Fibroblast of pulmonary artery (primary cell): ENCODE measurements around the gene ADAMTS13.
"Not testable (repeated sequence)": the region's sequence is repeated elsewhere in the genome, so short reads cannot be mapped to it uniquely, and the experiment has no call there.

ENCODE experiments used
- DNase-seq: peaks from one replicate; pipeline ENCODE4 v3.0.0-alpha.2; 2010; ENCODE audit warnings: low read depth
- H3K4me3 ChIP-seq: replicated peaks from 2 replicates; pipeline ENCODE4 v1.5.1; 2011; ENCODE audit warnings: low read depth, mild to moderate bottlenecking, control low read depth, low read length, moderate library complexity
- CTCF ChIP-seq: IDR thresholded peaks from 2 replicates; pipeline ENCODE4 v1.5.1; 2011; ENCODE audit warnings: mild to moderate bottlenecking, control low read depth, low read length, inconsistent platforms; ENCODE audit errors: missing control alignments

Gene ADAMTS13

GRCh38 chr9:133421615-133422542 is at the start of gene ADAMTS13:
TSS of gene ADAMTS13 (plus strand) at chr9:133422367. CDS start at chr9:133422444, 77 bp downstream.
- TF ChIP-seq CTCF = no peak
- no peak for DNase-seq
- no peak within 1 kb of the TSS for H3K4me3 ChIP-seq

GRCh38 chr9:133374612-133375115 is 47.5 kb upstream of the ADAMTS13 start:
- DNase-seq = peak; percentile 55

GRCh38 chr9:133375116-133375723 is 46.9 kb upstream of the ADAMTS13 start:
- H3K4me3 ChIP-seq = peak overlapping the region; percentile 90
- DNase-seq = peak; percentile 44
- TF ChIP-seq CTCF = no peak

More at GRCh38 chr9:133374612-133375115, 47.5 kb upstream of the ADAMTS13 start:
- no peak for TF ChIP-seq CTCF
- H3K4me3 ChIP-seq = peak overlapping the region; percentile 90

- DNase-seq = peak; percentile 97
- TF ChIP-seq CTCF = no peak
- peak within 1 kb of the TSS; percentile 90 for H3K4me3 ChIP-seq
Measured at GRCh38 chr9:133375724-133376654, 46.2 kb upstream of the ADAMTS13 start, which contains the start of the genes STKLD1 and SURF4. TSS of gene STKLD1 (plus strand) at chr9:133376366. CDS start at chr9:133376474, 108 bp downstream. TSS of gene SURF4 (minus strand) at chr9:133376060. CDS start at chr9:133375969, 91 bp downstream.

- not testable (repeated sequence) for DNase-seq, H3K4me3 ChIP-seq
Measured at GRCh38 chr9:133377280-133377679, 44.9 kb upstream of the ADAMTS13 start.

- peak; percentile 31 for DNase-seq
- H3K4me3 ChIP-seq = no peak overlapping the region
- no peak for TF ChIP-seq CTCF
Measured at GRCh38 chr9:133377721-133378216, 44.4 kb upstream of the ADAMTS13 start.
